Measurements from ENCODE around the gene STK26.

- TF ChIP-seq CTCF (IDR thresholded peaks at IDR 0.05) (no peak), POLR2A (IDR thresholded peaks at IDR 0.05) (no peak)
These were observed 720 bp upstream of the STK26 start for GRCh38 chrX:132022198-132022966.

All from adrenal gland (tissue), 5 donors.